Central memory CD8-positive, alpha-beta T cell (primary cell): ENCODE measurements around the gene ZBTB7A.
"Not testable (repeated sequence)": the region's sequence is repeated elsewhere in the genome, so short reads cannot be mapped to it uniquely, and the experiment has no call there.

Experiments
- ATAC-seq: fragments of 150-1000 bp; cut with Tn5 transposase; replicated peaks from 2 replicates; pipeline ENCODE4 v1.10.0; 2022; ENCODE audit warnings: mild to moderate bottlenecking, moderate FRiP score, moderate number of reproducible peaks; ENCODE audit not compliant: poor library complexity, severe bottlenecking; ENCODE audit errors: extremely low read depth
- DNase-seq, 2 donors: peaks; one replicate each; pipeline ENCODE4 v3.0.0; 2021; ENCODE audit warnings: low spot score in 2 of 2
- H3K27ac Mint-ChIP-seq: one replicate; pipeline ENCODE4 v1.8.0; 2022; ENCODE audit warnings: low read depth, mild to moderate bottlenecking, moderate library complexity, mixed read lengths
- H3K27me3 Mint-ChIP-seq: one replicate; pipeline ENCODE4 v1.8.0; 2022; ENCODE audit warnings: mixed read lengths
- H3K36me3 Mint-ChIP-seq: one replicate; pipeline ENCODE4 v1.8.0; 2022; ENCODE audit warnings: mild to moderate bottlenecking, moderate library complexity, mixed read lengths; ENCODE audit not compliant: insufficient read depth
- H3K4me1 Mint-ChIP-seq: one replicate; pipeline ENCODE4 v1.8.0; 2022; ENCODE audit warnings: mixed read lengths
- H3K4me3 Mint-ChIP-seq: one replicate; pipeline ENCODE4 v1.8.0; 2022; ENCODE audit warnings: mild to moderate bottlenecking, moderate library complexity, mixed read lengths
- H3K9me3 Mint-ChIP-seq: one replicate; pipeline ENCODE4 v1.8.0; 2022; ENCODE audit warnings: mixed read lengths

ZBTB7A gene

DNA sequence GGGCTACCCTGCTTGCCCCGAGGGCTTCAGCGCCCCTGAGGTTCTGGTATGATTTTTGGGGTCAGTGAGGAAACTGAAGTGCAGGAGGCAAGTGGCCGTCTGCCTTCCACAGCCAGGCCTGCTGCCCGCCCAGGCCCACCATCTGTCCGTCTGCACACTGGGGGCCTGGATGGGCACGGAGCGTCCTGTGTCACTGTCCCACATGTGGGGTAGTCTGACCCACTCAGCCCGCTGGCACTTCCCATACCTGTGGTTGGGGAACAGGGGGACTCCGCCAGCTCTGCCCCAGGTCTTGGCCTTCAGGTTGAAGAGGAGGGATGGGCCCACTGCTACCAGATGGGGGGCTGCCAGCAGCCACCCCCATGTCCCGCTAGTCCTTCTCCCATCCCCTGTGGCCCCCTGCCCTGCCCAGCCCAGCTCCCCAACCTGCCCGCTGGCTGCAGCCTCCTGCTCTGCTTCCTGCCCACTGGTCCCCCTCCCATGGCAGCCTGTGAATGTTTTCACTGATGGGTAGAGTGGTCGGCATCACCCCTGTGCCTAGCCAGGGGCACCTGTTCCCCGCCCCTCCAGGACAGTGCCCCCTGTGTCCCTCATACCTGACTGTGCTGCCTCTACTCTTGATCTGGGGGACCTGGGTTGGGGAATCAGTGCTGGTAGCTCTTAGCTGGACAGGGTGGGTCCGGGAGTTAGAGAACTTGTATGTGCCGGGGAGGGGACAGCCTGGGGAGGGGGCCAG, 49.6 kb downstream of the ZBTB7A start:
- Mint-ChIP-seq H3K27me3 (no peaks in the 10 kb centered on the region), H3K9me3 (no peaks in the 10 kb centered on the region), H3K4me1 (peaks cover 33% of the 10 kb centered on the region), H3K4me3 (no peak overlapping the region), H3K36me3 (peaks cover 24% of the 10 kb centered on the region), H3K27ac (no peak overlapping the region)
- ATAC-seq (no peak), DNase-seq (no peak)

DNA sequence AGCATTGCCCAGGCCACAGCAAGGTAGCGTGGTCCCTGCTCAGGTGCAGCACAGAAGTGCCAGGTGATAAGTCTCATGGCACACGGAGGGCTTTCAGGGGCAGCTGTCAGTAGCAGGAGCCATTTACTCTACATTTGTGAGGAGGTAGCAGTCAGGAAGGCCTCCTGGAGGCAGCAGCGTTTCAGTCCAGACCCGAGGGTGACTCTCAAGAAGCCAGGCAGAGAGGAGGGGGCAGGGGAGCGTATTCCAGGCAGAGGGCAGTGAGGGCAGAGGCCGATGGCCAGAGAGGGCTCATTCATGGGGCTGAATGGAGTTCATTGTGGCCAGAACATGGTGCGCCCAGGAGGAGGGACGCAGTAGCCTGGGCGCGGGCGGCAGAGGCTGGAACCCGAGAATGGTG, 50.2 kb downstream of the ZBTB7A start:
- Mint-ChIP-seq H3K27me3 (no peaks in the 10 kb centered on the region), H3K9me3 (no peaks in the 10 kb centered on the region), H3K36me3 (peaks cover 22% of the 10 kb centered on the region), H3K4me3 (no peak overlapping the region), H3K27ac (no peak overlapping the region), H3K4me1 (peaks cover 33% of the 10 kb centered on the region)
- DNase-seq (no peak), ATAC-seq (no peak)

DNA sequence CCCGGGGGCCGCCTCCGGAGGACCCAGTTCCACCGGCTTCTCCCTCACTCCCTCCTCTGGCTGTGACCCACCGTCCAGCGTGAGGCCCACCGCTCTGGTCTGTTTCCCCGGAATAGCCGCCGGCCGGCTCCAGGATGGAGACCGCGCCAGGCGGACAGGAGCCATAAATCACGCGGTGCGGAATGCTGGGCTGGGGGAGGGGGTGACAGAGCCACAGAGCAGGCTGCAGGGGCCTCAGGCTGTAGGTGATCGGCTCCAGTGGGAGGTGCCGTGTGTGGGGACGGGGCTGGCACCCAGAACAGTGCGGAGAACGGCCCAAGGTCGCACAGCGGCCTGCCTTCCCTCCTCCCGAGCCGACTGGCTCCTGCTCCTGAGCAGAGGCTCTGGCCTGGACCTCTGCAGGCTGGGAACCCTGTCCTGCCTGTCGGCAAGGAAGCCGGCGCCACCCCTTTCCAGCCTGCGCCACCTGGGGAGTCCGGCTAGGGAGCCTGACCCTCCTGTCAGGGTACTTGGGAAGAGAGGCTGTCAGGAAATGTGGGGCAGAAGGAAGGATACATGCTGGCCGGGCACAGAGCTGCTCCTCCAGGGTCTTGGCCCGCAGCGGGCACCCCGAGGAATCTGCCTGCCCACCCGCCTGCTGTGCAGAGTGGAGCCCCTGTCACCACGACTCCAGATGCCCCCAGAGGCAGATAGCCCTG, 50.8 kb downstream of the ZBTB7A start:
- Mint-ChIP-seq H3K27ac (no peak overlapping the region), H3K36me3 (peaks cover 24% of the 10 kb centered on the region)

DNA sequence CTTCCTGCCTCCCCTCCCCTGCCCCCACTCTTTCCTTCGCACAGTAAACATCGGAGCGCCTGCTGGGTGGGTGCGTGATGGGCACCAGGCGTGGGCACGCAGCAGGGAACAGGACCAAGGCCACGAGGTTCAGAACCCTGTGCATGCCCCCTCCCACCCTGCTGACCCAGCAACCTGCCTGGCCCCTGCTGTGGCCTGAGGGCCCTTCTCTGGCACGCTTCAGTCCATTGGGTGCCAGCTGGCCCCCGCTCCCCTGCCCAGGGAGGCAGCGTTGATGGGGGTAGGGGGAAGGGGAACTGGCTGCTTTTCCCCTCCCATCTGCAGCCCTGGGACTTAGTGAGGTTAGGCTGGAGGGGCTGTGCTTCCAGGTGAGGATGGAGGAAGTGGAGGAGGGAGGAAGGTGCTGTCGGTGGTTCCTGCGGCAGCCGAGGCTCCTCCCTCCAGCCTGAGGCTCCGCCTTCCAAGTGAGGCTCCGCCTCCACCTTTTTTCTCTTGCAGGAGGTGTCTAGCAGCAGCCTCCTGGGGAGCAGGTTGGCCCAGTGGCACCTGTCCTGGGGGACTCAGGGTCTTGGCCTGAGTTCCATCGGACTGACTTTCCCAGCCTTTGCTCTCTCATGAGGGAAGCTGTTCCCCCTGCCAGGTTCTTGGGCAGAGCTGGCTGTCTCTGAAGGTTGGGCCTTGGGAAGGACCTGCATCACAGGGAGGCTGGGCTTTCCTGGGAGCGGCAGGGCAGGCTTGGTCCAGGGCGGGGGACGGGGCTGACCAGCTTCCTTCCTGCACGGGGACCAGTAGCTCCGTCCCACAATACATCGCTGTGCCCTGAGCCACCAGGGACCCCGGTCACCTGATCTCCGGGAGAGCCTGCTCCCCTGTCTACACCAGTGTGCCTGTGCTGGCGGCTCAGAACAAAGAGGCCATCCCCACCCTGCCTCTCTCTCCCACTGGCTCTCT, 51.9 kb downstream of the ZBTB7A start:
- peak in 1 of 2 donors; percentile 18 for DNase-seq
- H3K9me3 Mint-ChIP-seq: no peaks in the 10 kb centered on the region
- H3K36me3 Mint-ChIP-seq: peaks cover 18% of the 10 kb centered on the region
- no peak overlapping the region for H3K4me3 Mint-ChIP-seq
- H3K4me1 Mint-ChIP-seq: peaks cover 36% of the 10 kb centered on the region
- H3K27me3 Mint-ChIP-seq: no peaks in the 10 kb centered on the region
- ATAC-seq: no peak
- H3K27ac Mint-ChIP-seq: no peak overlapping the region

More for the DNA sequence above, 50.8 kb downstream of the ZBTB7A start:
- Mint-ChIP-seq H3K4me3 (peak overlapping the region; percentile 29), H3K27me3 (no peaks in the 10 kb centered on the region), H3K9me3 (no peaks in the 10 kb centered on the region), H3K4me1 (peaks cover 38% of the 10 kb centered on the region)
- ATAC-seq (no peak), DNase-seq (no peak)

DNA sequence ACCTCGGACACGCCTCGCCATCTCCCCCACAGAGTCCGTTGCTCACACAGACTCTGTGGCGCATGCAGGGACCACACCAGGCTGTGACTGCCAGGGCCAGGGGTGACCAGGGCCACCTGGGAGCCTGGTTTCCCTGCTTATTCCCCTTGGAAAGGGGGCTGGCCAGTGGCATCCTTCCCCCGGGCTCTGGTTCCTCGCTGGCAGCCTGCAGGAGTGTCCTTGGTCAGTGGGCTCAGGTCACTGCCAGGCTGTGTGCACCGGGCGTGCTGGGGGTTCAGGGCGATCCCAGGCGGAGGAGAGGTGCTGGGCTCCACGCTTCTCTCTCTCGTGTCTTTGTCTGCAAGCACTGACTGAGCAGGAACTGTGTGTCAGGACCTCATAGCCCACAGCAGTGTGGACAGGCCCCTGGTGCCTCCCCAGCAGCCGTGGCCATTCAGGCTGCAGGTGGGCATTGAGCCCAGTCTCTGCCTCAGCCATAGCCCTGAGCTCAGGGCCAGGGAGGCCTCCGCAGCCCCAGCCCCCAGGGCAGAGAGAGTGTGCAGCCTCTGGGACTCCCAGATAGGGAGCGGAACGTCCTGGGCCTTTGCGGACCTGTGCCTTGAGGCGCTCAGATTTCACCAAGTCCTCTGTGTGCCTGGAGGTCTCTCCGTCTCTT, 52.7 kb downstream of the ZBTB7A start:
- Mint-ChIP-seq H3K27me3 (no peaks in the 10 kb centered on the region), H3K9me3 (no peaks in the 10 kb centered on the region), H3K4me1 (peaks cover 44% of the 10 kb centered on the region), H3K27ac (no peak overlapping the region), H3K36me3 (peaks cover 24% of the 10 kb centered on the region), H3K4me3 (no peak overlapping the region)
- DNase-seq (no peak), ATAC-seq (no peak)

DNA sequence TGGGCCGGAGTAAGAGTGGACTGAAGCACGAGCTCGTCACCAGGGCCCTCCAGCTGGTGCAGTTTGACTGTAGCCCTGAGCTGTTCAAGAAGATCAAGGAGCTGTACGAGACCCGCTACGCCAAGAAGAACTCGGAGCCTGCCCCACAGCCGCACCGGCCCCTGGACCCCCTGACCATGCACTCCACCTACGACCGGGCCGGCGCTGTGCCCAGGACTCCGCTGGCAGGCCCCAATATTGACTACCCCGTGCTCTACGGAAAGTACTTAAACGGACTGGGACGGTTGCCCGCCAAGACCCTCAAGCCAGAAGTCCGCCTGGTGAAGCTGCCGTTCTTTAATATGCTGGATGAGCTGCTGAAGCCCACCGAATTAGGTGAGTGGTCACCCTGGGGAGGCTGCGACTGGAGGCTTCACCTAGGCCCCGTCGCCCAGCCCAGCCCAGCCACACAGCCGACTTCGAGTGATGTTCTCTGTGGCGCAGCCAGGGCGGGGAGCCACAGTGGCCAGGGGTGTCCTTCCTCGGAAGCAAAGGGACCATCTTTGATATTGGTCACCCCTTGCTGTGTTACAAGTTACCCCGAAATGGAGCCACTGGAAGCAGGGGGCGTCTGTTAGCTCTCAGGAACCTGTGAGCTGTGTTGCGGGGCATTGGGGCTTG, 53.6 kb downstream of the ZBTB7A start:
- Mint-ChIP-seq H3K36me3 (peaks cover 21% of the 10 kb centered on the region), H3K27me3 (no peaks in the 10 kb centered on the region), H3K27ac (no peak overlapping the region), H3K9me3 (no peaks in the 10 kb centered on the region), H3K4me1 (peaks cover 44% of the 10 kb centered on the region), H3K4me3 (no peak overlapping the region)
- ATAC-seq: no peak
- no peak for DNase-seq

DNA sequence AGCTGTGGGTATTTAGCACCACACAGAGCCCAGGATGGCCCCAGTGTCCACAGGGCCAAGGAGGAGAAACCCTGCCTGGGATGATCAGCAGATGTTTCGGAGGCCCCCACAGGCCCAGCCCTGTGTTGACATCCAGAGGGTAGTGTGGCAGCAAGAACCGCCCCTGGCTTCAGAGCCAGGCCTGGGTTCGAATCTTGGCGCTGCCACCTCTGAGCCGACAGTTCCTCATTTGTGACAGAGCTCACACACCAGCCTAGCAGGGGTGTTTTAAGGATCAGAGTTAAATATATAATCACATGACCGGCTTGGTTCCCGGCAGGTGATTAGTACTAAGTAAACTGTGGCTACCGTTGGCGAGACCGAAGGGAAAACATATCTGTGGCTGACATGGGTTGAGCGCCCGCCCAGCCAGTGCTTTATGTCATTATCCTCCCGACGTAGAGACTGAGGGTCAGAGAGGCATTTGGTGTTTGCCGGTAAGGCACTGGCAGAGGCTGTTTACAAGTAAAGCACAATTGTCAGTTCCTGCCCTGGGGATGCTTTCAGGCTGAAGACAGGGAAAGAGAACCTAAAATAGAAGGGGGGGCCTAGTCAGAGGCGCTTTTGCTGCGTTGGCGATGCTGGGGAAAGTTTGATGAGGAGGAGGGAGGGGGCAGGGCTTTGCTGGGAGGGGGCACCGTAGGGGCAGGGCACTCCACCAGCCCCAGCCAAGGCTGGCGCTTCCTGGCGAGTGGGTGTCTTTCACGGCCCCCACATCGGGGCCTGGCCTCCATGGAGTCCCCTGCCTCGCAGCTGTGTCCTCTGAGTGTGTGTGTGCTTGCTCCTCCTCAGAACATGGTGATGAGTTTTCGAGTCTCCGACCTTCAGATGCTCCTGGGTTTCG, 54.4 kb downstream of the ZBTB7A start:
- peaks cover 43% of the 10 kb centered on the region for H3K4me1 Mint-ChIP-seq
- no peaks in the 10 kb centered on the region for H3K9me3 Mint-ChIP-seq
- DNase-seq (no peak), ATAC-seq (no peak)
- H3K27me3 Mint-ChIP-seq: no peaks in the 10 kb centered on the region
- H3K36me3 Mint-ChIP-seq: peaks cover 21% of the 10 kb centered on the region
- no peak overlapping the region for H3K27ac Mint-ChIP-seq
- H3K4me3 Mint-ChIP-seq: no peak overlapping the region

DNA sequence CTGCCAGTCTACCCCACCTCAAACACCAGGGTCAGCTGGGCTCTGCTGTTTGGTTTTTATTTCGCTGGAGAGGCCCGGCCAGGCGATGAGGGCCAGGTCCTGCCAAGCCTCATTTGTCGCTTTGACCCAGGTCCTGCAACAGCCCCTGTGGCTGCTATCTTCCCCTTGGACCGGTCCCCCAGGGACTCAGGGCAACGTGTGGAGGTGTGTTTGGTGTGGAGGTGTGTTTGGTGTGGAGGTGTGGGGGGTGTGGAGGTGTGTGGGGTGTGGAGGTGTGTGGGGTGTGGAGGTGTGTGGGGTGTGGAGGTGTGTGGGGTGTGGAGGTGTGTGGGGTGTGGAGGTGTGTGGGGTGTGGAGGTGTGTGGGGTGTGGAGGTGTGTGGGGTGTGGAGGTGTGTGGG, 55.3 kb downstream of the ZBTB7A start:
- not testable (repeated sequence) for H3K9me3 Mint-ChIP-seq, H3K27me3 Mint-ChIP-seq, H3K4me3 Mint-ChIP-seq, ATAC-seq, DNase-seq
- peaks cover 41% of the 10 kb centered on the region for H3K4me1 Mint-ChIP-seq
- H3K36me3 Mint-ChIP-seq: peaks cover 21% of the 10 kb centered on the region
- peak overlapping the region; percentile 69 for H3K27ac Mint-ChIP-seq

DNA sequence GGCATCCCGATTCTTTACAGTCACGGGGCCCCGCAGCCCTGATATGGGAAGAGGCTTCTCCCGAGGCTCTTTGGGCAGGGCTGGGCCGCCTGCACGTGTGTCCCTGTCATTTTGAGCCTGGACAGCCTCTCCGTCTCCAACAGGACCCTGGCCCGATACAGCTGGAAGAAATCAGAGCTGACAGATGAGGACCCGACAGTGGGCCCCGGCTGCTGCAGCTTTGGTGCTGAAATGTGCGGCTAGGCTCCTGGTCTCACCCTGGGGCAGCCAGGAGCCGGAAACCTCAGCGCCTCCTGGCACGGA, 55.9 kb downstream of the ZBTB7A start:
- no peak for ATAC-seq
- no peaks in the 10 kb centered on the region for H3K9me3 Mint-ChIP-seq
- H3K4me3 Mint-ChIP-seq: no peak overlapping the region
- H3K27ac Mint-ChIP-seq: peak overlapping the region; percentile 69
- no peaks in the 10 kb centered on the region for H3K27me3 Mint-ChIP-seq
- H3K36me3 Mint-ChIP-seq: peaks cover 20% of the 10 kb centered on the region
- DNase-seq: no peak
- H3K4me1 Mint-ChIP-seq: peaks cover 36% of the 10 kb centered on the region

DNA sequence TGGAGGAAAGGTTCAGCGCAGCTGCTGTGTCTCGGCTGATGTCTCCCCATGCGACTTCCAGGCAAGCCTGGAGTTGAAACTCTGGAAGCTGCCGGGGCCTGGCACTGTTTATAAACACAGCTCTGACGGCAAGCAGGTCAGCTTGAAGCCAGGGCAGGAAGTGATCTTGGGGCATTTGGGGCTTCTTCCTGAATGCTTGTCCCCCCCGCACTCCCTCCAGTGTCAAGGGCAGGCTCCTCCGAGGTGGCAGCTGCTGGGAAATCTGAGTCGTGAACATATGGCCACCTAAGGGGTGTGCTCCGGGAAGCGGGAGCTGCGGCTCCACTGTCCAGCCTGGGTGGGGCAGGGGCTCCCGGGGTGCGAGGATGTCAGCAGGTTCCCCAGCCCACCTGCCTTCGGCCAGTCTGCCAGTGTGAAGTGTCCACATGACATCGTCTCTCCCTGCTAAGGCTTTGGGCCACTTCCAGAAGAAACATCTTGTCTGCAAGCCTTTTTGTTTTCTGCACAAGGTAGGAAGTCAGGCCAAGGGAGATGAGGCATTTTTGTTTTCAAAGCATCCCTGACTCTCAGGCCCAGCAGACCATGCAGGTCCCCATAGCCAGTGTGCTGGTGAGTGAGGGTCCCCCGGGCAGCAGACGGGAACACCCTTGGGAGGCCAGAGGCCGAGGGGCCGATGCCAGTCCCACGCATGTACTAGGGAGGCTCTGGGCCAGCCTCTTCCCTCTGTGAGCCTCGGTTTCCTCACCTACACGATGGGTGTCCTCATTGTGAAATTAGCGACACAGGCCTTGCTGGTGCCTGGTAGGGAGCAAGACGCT, 56.5 kb downstream of the ZBTB7A start:
- no peaks in the 10 kb centered on the region for H3K27me3 Mint-ChIP-seq
- peaks cover 20% of the 10 kb centered on the region for H3K36me3 Mint-ChIP-seq
- no peaks in the 10 kb centered on the region for H3K9me3 Mint-ChIP-seq
- peaks cover 32% of the 10 kb centered on the region for H3K4me1 Mint-ChIP-seq
- no peak for ATAC-seq
- peak overlapping the region; percentile 87 for H3K4me3 Mint-ChIP-seq
- no peak for DNase-seq
- H3K27ac Mint-ChIP-seq: no peak overlapping the region
